ENCODE results near the gene TFDP2.
"Not testable (repeated sequence)": the region's sequence is repeated elsewhere in the genome, so short reads cannot be mapped to it uniquely, and the experiment has no call there.

TFDP2 gene

DNA sequence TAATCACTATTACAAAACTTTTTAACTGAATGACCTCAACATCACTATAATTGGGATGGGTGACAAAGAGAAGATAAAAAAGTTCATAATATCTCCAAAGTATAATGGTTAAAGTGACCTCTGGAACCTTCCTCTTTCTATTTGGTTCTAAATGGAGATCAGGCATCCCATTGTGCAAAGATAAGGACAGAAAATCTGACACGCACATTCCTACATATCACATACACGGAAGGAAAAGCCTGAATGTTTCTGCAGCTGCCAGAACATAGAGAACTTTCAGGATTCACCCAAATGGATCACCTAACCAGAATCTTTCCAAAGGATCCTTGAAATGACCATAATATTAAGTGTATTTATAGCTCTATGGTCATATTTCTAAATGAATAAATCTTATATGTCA, 128.2 kb downstream of the TFDP2 start:
- no peak for DNase-seq (ENCODE audit: low spot score)

DNA sequence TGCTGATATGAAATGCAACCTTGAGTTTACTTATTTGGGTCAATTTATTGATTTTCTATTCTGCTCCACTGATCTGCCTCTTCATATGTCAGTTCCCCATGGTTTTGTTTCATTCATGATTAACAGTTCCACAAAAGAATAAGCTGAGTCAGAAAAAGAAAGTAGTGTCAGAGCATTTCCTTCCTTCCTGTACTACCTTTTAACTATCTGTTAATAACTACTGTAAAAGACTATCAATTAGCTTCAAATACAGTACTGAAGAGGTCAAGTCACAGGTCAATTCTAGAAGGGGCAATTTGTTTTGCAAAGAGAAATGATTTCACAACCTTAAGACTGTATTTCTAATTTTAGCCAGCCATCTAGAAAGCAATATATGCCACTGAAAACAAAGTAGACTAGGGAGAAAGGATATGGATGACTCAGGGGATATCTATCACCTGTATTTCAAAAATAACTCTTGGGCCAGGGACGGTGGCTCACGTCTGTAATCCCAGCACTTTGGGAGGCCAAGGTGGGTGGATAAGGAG, 129.5 kb downstream of the TFDP2 start:
- no peak for DNase-seq (ENCODE audit: low spot score)

DNA sequence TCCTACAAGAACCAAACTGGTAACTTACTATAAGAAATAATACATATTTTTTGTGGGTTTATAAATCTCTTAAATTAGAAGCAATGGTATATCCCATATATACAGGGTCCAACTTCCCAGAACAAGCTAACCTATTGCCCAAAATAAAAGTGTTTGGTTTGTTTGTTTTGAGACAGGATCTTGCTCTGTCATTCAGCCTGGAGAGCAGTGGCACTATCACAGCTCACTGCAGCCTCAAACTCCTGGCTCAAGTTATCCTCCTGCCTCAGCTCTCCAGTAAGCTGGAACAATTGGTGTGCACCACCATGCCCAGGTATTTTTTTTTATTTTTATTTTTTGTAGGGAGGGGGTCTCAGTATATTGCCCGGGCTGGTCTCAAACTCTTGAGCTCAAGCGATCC, 135.4 kb downstream of the TFDP2 start:
- DNase-seq (ENCODE audit: low spot score) = no peak

DNA sequence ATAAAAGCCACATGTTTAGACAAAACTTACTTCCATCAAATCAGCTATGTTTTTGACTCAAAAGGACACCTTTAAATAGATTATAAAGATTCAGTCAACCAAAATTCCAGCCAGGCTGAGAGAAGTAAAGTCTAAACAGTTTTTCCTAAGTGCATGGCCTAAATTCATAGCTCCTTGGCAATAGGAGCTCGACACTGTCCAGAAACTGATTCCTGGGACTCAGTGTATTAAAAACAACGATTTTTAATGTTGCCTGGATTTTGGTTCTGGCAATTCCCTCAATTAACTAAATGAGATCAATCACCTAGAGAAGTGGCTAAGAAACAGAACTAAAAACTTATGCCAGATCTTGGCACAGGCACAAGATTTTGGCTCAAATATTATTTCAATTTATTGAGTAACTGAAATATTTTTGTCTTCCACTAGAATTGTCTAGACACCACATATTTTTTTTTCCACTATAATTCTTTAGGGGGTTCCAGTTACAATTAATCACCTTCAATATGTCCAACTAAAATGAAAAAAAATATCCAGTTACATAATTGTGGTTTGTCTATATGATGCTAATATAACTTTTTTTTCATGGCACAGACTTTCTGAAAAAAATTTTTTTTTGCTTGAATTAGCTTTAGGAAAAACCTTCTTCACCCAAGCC, 135.9 kb downstream of the TFDP2 start:
- no peak for DNase-seq (ENCODE audit: low spot score)

DNA sequence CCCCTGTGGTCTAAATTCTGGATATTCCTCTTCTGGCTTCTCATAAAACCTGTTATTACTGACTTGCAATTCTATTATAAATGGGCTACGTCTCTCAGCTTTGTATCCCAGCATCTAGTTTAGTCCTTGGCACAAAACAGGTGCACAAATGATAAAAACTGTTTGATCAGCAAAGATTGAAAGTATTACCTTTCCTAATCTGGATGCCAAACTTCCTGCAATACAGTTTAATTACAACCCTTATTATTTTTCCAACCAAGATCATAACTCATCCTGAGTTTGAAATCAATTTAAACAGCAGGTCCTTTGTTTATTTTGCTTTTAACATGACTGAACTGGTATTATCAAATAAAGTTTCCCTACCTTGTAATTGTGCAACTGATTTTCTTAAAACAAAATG, 140.3 kb downstream of the TFDP2 start:
- no peak for DNase-seq (ENCODE audit: low spot score)

DNA sequence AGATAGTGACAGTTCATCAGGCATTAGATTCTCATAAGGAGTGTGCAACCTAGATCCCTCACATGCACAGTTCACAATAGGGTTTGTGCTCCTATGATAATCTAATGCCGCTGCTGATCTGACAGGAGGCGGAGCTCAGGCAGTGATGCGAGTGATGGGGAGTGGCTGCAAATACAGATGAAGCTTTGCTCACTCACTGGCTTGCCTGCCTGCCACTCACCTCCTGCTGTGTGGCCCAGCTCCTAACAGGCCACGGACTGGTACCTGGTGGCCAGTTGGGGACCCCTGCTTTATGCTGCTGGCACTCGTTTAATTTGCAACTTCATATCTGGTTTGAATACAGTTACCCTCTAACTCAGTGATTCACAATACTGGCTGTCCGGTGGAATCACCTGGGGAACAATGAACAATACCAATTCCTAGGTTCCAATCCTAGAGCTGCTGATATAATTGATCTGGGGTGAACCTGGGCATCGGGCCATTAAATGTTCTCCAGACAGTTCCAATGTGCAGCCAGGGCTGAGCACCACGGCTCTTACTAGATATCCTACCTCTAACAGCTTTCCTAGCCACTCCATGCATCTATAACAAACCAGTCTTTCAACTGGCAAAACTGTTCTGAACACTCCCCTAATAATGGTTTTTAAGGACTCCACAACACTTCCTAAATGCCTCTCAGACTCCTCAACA, 141.5 kb downstream of the TFDP2 start:
- no peak for DNase-seq (ENCODE audit: low spot score)

DNA sequence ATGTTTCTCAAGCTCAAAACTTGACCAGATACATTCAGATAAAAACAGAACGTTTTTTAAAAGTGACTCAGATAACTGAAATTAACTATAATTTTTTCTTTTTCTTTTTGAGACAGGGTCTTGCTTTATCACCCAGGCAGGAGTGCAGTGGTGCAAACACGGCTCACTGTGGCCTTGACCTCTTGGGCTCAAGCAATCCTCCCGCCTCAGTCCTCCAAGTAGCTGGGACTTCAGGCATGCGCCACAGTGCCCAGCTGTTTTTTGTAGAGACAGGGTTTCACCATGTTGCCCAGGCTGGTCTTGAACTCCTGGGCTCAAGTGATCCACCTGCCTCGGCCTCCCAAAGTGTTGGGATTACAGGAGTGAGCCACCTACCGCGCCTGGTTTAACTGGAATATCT, 144.4 kb downstream of the TFDP2 start:
- DNase-seq (ENCODE audit: low spot score) = not testable (repeated sequence)

DNA sequence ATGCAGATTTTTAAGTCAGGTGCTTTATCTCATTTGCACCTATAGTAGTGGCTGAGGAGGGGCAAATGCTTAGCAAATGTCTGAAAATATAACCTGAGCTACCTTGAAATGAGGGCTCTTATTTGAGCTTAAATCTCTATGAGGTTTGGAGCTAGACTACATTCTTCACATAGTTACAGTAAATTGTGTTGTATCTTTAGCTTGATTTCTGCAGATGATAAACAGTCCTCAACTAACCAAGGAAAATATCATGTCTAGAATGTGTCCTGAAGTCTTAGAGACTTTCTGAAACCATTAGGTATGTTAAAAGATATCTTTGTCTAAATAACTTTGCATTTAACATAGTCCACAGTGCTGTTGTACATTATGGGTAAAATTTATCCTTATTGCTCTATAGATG, 145.3 kb downstream of the TFDP2 start:
- DNase-seq (ENCODE audit: low spot score) = no peak

DNA sequence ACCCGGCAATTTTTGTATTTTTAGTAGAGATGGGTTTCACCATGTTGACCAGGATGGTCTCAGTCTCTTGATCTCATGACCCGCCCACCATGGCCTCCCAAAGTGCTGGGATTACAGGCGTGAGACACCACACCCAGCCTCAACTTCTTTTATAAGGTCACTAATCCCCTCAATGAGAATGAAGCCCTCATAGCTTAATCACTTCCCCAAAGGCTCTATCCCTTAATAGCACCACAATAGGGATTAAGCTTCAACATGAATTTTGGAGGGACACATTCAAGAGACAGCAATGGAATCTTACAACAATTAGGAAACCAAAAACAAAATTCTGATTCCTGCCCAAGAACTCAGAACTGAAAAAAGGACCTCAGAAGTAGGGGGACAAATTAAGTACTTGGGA, 146.1 kb downstream of the TFDP2 start:
- DNase-seq (ENCODE audit: low spot score) = no peak

DNA sequence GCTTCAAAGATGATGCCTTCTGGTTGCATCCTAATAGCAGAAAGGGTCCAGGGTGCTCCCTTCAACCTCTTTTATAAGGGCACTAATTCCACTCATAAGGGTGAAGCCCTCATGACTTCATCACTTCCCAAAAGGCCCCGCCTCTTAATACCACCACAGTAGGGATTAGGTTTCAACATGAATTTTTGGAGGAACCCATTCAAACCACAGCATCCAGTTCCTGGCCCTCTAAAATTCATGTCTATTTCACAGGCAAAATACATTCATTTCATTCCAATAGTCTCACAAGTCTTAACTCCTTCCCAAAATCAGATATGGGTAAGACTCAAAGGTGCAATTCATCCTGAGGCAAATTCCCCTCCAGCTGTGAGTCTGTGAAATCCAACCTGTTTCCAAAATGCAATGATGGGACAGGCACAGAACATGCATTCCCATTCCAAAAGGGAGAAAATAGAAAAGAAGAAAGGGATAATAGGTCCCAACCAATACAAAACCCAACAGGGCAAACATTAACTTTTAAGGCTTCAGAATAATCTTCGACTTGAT, 148.9 kb downstream of the TFDP2 start:
- DNase-seq (ENCODE audit: low spot score) = no peak

DNA sequence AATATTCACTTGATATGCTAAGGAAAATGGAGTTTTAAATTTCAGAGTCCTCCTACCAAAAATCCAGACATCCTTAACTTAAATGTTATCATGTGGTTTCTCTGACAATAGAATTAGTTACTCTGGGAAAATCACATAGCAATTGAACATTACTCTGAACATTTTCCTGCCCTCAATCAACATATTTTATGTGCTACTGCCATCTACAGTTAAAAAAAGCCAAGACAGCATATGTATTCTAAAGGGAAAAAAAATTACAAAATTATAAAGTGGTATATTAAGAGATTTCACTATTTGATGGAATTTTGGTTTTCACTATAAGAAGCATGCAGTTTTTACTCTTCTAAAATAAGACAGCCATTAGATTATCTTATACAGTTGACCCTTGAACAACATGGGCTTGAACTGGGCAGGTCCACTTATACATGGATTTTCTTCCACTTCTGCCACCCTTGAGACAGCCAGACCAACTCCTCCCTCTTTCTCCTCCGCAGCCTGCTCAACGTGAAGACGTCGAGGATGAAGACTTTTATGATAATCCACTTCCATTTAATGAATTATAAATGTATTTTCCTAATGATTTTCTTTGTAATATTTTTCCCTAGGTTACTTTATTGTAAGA, 150.6 kb downstream of the TFDP2 start:
- peak; percentile 24 for DNase-seq (ENCODE audit: low spot score)

DNA sequence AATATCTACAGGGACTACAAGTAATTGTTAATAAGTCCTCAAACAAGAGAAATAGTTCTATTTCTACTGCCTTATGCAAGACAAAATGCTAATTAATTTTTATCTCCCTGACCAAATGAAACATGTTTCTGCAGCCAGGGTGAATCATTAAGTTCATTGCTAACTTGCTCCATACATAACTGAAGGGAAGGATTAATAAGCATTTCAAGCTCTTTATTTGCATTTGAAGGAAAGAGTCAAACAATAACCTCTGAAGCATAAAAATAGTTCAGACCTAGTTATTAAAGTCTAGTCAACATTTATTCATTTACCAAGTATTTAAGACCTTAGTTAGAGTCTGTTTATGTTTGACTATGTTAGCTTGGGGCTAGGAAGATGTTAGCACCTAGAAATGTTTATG, 152.9 kb downstream of the TFDP2 start:
- no peak for DNase-seq (ENCODE audit: low spot score)

DNA sequence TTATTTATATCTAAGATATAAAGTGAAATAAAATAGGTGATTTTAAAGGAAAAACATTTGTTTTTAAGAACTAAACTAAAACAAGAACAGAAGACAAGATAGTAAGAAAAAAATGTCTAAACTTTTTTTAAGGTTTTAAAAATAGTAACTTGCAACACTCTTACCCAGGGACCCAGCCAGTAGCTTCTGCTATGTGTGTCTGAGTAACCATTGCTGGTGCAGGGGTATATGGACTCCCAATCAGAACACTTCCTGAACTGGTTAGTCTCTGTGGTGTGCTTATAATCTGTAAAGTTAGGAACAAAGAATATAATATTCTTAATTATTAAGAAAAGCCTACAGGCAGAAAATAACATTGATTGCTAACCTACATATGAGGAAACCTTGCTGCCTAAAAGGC, 154.5 kb downstream of the TFDP2 start:
- no peak for DNase-seq (ENCODE audit: low spot score)

DNA sequence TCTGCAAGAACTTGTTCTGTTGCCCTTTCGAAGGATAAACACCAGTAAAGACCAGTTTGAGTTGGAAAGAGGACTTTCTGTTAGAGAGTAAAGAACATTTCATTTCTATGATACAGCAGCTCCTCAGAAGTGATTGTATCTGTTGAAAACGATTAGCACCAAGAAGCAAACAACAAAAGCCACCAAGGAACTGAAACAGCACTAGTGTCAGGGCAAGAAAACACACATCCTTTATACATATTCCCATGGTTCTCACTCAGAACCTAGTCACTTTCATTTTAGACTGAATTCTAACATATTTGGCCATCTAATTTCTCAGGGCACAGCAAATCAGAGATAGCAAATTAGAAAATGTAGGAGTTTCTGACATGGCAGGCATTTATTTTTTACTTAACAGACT, 156.8 kb downstream of the TFDP2 start:
- no peak for DNase-seq (ENCODE audit: low spot score)

DNA sequence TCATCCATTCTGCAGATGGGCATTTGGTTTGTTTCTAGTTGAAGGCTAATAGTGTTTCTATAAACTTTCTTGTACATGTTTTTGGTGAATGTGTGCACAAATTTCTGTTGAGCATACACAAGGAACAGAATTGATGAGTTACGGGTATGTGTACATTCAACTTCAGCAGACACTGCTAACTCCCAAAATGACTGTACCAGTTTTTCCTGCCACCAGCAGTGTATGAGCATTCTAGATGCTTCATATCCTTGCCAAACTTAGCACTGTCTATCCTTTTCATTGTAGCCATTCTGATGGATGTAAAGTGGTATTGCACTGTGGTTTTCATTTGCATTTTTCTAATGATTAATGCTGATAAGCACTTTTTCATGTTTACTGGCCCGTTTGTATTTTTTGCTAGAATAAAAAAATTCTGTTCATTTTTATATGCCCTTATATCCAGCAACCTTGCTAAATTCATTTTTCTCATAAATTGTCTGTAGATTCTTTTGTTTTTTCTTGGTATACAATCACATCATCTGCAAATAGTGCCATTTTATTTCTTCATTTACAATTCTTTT, 162.7 kb downstream of the TFDP2 start:
- no peak for DNase-seq (ENCODE audit: low spot score)

DNA sequence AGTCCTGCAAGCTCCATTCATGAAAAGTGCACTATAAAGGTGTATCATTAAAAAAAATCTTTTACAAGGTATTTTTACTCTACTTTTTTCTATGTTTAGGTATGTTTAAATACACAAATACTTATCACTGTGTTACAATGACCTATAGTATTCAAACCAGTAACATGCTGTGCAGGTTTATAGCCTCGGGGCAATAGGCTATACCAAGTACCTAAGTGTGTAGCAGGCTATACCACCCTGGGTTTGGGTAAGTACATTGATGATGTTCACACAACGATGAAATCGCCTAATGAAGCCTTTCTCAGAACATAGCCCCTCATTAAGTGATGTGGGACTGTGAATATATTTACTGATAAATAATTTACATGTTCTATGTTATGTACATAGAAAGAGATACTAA, 168.3 kb downstream of the TFDP2 start:
- DNase-seq (ENCODE audit: low spot score) = no peak

DNA sequence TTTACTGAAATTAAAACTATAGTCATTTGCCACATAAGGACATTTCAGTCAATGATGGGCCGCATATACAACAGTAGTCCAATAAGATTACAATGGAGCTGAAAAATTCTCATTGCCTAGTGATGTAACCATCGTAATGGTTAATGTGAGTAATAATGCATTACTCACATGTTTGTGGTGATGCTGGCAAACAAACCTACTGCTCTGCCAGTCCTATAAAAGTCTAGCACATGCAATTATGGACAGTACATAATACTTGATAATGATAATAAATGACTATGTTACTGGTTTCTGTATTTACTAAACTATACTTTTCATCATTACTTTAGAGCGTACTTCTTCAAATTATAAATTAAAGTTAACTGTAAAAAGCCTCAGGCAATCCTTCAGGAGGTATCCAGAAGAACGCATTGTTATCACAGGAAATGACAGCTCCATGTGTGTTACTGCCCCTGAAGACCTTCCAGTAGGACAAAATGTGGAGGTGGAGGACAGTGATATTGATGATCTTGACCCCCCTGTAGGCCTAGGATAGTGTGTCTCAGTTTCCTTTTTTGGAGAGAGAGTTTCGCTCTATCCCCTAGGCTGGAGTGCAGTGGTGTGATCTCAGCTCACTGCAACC, 170.2 kb downstream of the TFDP2 start:
- peak; percentile 87 for DNase-seq (ENCODE audit: low spot score)

DNA sequence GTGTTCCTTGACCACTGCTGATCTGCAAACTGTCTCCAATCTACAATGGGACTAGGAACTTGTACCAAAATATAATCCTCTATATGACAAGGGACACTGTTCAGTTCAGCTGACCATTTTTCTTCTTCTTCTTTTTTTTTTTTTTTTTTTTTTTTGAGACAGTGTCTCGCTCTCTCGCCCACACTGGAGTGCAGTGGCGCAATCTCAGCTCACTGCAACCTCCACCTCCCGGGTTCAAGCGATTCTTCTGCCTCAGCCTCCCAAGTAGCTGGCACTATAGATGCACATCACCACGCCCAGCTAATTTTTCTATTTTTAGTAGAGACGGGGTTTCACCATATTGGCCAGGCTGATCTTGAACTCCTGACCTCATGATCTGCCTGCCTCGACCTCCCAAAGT, 174.6 kb downstream of the TFDP2 start:
- not testable (repeated sequence) for DNase-seq (ENCODE audit: low spot score)

DNA sequence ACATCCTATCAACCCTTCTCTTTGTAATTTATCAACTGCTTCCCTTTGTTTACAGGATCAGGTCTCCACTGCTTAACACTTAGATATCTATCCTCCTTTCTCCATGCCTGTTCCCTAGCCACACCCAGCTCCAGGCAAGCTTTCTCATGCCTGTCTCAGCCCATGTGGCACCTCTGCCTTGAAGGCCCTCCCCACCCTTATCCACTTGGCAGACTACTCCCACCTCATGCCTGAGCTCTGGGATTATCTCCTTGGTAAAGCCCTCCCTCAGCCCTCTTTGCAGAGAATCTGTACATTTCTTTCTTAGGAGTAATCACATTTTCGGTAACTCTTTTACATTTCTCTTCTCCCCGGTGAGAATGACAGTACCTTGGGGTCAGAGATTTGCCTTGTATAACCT, 176.9 kb downstream of the TFDP2 start:
- DNase-seq (ENCODE audit: low spot score) = no peak

DNA sequence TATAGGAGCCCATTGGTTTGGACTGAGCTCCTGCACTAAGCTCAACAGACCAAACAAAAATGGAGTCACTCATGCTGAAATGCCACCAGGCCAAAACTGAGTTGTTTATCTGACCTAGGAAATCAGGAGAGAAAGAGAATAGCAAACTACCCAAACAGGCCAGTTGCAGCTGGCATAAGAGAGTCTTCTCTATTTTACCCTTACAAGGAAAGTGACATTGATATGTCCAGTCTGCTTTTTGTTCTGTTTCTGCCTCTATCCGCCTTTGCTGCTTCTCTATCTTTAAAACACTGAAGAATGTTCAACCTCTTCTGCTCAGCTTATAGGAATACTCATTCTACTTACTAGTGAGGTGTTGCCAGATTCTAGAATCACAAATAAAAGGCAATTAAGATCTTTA, 177.8 kb downstream of the TFDP2 start:
- no peak for DNase-seq (ENCODE audit: low spot score)

DNA sequence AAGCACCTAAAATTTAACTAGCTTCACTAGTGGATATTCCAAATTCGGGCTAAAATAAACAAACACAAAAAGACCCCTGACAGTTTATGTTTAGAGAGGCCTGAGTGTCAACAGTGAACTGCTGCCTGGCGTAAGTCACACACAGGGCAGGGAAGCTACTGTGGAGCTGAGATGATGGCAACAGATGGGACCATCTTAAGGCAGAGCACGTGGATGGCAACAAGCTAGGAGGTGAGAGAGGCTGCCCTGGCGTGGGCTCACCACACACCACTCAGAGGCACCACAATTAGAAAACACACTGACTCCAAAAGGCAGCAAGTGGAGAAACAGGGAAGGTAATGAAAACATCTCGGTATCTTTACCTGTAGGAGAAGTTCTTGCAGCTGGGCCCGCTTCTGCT, 179.6 kb downstream of the TFDP2 start:
- no peak for DNase-seq (ENCODE audit: low spot score)

DNA sequence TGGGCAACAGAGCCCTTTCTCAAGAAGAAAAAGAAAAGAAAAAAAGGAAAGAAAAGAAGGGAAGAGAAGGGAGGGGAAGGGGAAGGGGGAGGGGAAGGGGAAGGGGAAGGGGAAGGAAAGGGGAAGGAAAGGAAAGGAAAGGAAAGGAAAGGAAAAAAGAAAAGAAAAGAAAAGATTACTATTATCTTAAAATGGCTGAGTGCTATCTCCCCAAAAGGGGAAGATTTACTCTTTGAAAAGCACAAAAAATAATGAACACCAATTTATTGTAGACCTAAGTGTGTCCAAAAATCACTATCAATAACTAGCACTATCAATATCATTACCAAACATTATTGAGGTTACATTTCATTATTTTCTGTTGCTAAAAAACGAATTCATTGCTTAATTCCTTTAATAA, 183.9 kb downstream of the TFDP2 start:
- no peak for DNase-seq (ENCODE audit: low spot score)
